Ascending aorta (tissue), 2 donors: Measurements from ENCODE around the gene LTBP4. TPM values are rescaled to one million over a fixed set of nuclear protein-coding genes. Genes with fewer than 3 reads are reported as not detected.

ENCODE experiments used
- DNase-seq, 2 donors: peaks; one replicate each; pipeline ENCODE4 v3.0.0-alpha.2; 2019; ENCODE audit warnings: low spot score in 2 of 2
- H3K27ac ChIP-seq, 2 donors: fragments of 200-600 bp; sonication (generic); one replicate each; pipeline ENCODE4 v1.5.1; 2016 to 2017; ENCODE audit warnings: mild to moderate bottlenecking in 1 of 2
- H3K27me3 ChIP-seq: fragments of 200-600 bp; sonication (generic); one replicate; pipeline ENCODE4 v1.5.1; 2017
- H3K36me3 ChIP-seq, 2 donors: fragments of 200-600 bp; sonication (generic); one replicate each; pipeline ENCODE4 v1.5.1; 2016
- H3K4me1 ChIP-seq, 2 donors: fragments of 200-600 bp; sonication (generic); one replicate each; pipeline ENCODE4 v1.5.1; 2016 to 2017; ENCODE audit warnings: mild to moderate bottlenecking in 1 of 2
- H3K4me3 ChIP-seq, 2 donors: fragments of 200-600 bp; sonication (generic); one replicate each; pipeline ENCODE4 v1.5.1; 2016 to 2017; ENCODE audit warnings: mild to moderate bottlenecking in 1 of 2
- H3K9me3 ChIP-seq, 2 donors: fragments of 200-600 bp; sonication (generic); one replicate each; pipeline ENCODE4 v1.5.1; 2016
- intact Hi-C: fragments of 100-400 bp; cut with DNase I; formaldehyde crosslinking; loops from one replicate; pipeline ENCODE4 v1.15.1; 2023
- total RNA-seq: library from RNA; depleted of rRNA; stranded (reverse); fragments of >200 nt; gene quantifications from one replicate; pipeline ENCODE4 v1.1.0, GENCODE V29; 2016
- TF ChIP-seq, protein P1 (sequence below), 3 experiments: fragments of 200-600 bp in 2 of 3; fragments of 450-650 bp in 1 of 3; sonication (generic) in 2 of 3; IDR thresholded peaks; one replicate each; pipeline ENCODE4 v1.5.1; 2016 to 2019; ENCODE audit warnings: antibody characterized with exemption in 3 of 3, mild to moderate bottlenecking in 1 of 3, moderate library complexity in 1 of 3

LTBP4 gene
- total RNA-seq, 1 donor from 2014 or later: 691 TPM

GRCh38 chr19:40625406-40626120, 24.4 kb downstream of the LTBP4 start:
- Histone ChIP-seq H3K9me3 (no peaks in the 10 kb centered on the region), H3K4me3 (no peak overlapping the region), H3K4me1 (no peaks in the 10 kb centered on the region), H3K36me3 (peaks cover 64 to 71% of the 10 kb centered on the region in 2 donors), H3K27ac (peak overlapping the region in 1 of 2 donors; percentile 25), H3K27me3 (no peaks in the 10 kb centered on the region)
- TF ChIP-seq, protein P1, sequence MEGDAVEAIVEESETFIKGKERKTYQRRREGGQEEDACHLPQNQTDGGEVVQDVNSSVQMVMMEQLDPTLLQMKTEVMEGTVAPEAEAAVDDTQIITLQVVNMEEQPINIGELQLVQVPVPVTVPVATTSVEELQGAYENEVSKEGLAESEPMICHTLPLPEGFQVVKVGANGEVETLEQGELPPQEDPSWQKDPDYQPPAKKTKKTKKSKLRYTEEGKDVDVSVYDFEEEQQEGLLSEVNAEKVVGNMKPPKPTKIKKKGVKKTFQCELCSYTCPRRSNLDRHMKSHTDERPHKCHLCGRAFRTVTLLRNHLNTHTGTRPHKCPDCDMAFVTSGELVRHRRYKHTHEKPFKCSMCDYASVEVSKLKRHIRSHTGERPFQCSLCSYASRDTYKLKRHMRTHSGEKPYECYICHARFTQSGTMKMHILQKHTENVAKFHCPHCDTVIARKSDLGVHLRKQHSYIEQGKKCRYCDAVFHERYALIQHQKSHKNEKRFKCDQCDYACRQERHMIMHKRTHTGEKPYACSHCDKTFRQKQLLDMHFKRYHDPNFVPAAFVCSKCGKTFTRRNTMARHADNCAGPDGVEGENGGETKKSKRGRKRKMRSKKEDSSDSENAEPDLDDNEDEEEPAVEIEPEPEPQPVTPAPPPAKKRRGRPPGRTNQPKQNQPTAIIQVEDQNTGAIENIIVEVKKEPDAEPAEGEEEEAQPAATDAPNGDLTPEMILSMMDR (IDR thresholded peaks at IDR 0.05): no peak
- intact Hi-C loops: no loop called here
- DNase-seq: no peak

GRCh38 chr19:40626918-40627317, 25.7 kb downstream of the LTBP4 start:
- intact Hi-C loops: no loop called here
- Histone ChIP-seq H3K27me3 (no peaks in the 10 kb centered on the region), H3K4me3 (no peak overlapping the region), H3K9me3 (no peaks in the 10 kb centered on the region), H3K4me1 (peaks cover 0 to 2% of the 10 kb centered on the region in 2 donors), H3K36me3 (peaks cover 52 to 59% of the 10 kb centered on the region in 2 donors), H3K27ac (no peak overlapping the region)
- TF ChIP-seq, protein P1 (IDR thresholded peaks at IDR 0.05): no peak
- DNase-seq: no peak

GRCh38 chr19:40627486-40628279, 26.5 kb downstream of the LTBP4 start:
- no peak overlapping the region for H3K4me3 ChIP-seq
- H3K36me3 ChIP-seq: peaks cover 45 to 52% of the 10 kb centered on the region in 2 donors
- peaks cover 0 to 2% of the 10 kb centered on the region in 2 donors for H3K4me1 ChIP-seq
- intact Hi-C loops: no loop called here
- TF ChIP-seq, protein P1 (IDR thresholded peaks at IDR 0.05): no peak
- no peaks in the 10 kb centered on the region for H3K9me3 ChIP-seq
- H3K27me3 ChIP-seq: no peaks in the 10 kb centered on the region
- no peak overlapping the region for H3K27ac ChIP-seq
- DNase-seq: peak in 1 of 2 donors; percentile 56

DNA sequence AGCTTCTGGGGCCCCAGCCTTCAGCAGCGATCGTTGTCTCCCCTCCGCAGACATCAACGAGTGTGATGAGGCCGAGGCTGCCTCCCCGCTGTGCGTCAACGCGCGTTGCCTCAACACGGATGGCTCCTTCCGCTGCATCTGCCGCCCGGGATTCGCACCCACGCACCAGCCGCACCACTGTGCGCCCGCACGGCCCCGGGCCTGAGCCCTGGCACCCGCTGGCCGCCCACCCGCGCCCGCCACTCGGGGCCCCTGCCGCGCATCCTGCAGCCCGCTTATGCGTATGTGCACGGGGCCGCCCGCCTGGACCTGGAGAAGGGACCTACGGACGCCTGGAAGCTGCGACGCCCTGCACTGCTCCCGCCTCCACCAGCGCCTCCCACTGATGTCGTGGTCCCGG, 28.2 kb downstream of the LTBP4 start:
- intact Hi-C loops: no loop called here
- no peak for DNase-seq
- Histone ChIP-seq H3K4me1 (peaks cover 2 to 6% of the 10 kb centered on the region in 2 donors), H3K9me3 (no peaks in the 10 kb centered on the region), H3K36me3 (peaks cover 38 to 39% of the 10 kb centered on the region in 2 donors), H3K27ac (no peak overlapping the region), H3K27me3 (no peaks in the 10 kb centered on the region), H3K4me3 (no peak overlapping the region)
- TF ChIP-seq, protein P1 (IDR thresholded peaks at IDR 0.05): no peak

DNA sequence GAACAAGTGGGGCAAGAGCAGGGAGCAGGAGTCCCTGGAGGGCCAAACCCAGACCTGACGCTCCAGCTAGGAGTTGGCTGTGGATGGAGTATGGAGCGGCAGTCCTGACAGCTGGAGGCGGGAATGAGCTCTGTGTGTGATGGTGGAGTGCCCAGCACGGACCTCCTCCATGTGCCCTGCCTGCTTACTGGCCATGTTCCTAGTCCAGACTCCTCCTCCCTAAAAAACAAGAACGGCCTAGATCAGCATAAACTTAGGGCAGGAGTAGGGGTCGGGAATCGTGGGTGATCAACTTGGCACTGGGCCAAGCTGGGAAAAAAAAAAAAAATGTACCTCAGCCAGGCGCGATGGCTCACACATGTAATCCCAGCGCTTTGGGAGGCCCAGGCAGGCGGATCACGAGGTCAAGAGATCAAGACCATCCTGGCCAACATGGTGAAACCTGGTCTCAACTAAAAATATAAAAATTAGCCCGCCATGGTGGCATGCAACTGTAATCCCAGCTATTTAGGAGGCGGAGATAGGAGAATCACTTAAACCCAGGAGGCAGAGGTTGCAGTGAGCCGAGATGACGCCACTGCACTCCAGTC, 29.5 kb downstream of the LTBP4 start:
- no peaks in the 10 kb centered on the region for H3K27me3 ChIP-seq
- no peak overlapping the region for H3K4me3 ChIP-seq
- H3K9me3 ChIP-seq: no peaks in the 10 kb centered on the region
- TF ChIP-seq, protein P1 (IDR thresholded peaks at IDR 0.05): no peak
- intact Hi-C loops: loop anchor here (10.0 kb wide), 1 partner anchor 326 kb away; no protein-coding TSS in a partner anchor
- peaks cover 2 to 6% of the 10 kb centered on the region in 2 donors for H3K4me1 ChIP-seq
- peak overlapping the region; percentile 20 to 28 for H3K27ac ChIP-seq
- H3K36me3 ChIP-seq: peaks cover 34 to 35% of the 10 kb centered on the region in 2 donors
- no peak for DNase-seq
